A549 (cell line): ENCODE data around the gene TMEM45A.

Experiments
- CTCF ChIP-seq: fragments of >200 bp; sonication (Bioruptor Twin); formaldehyde crosslinking; IDR thresholded peaks from 3 replicates; pipeline ENCODE4 v1.5.1; 2016
- MAX ChIP-seq: IDR thresholded peaks from 2 replicates; pipeline ENCODE4 v1.6.1; 2012
- PHF8 ChIP-seq: fragments of 200-600 bp; sonication (generic); IDR thresholded peaks from 2 replicates; pipeline ENCODE4 v1.6.1; 2016; ENCODE audit warnings: low read depth, mild to moderate bottlenecking, antibody characterized with exemption, moderate library complexity, borderline replicate concordance
- POLR2A ChIP-seq: IDR thresholded peaks from 2 replicates; pipeline ENCODE4 v1.6.1; 2012; ENCODE audit warnings: mild to moderate bottlenecking, low read length
- RAD21 ChIP-seq, 2 experiments: fragments of >200 bp in 1 of 2; sonication (Bioruptor Twin) in 1 of 2; formaldehyde crosslinking in 1 of 2; IDR thresholded peaks in 1 of 2; conservative IDR thresholded peaks in 1 of 2; 2 replicates in 1 of 2; 3 replicates in 1 of 2; pipeline ENCODE4 v1.6.1; 2012 to 2018; ENCODE audit warnings: inconsistent platforms in 1 of 2
- RCOR1 ChIP-seq: fragments of 150-350 bp; IDR thresholded peaks from 2 replicates; pipeline ENCODE4 v1.6.1; 2014; ENCODE audit warnings: antibody characterized with exemption, low read length, low read depth
- RFX5 ChIP-seq: fragments of 450-650 bp; IDR thresholded peaks from 2 replicates; pipeline ENCODE4 v1.7.1; 2014; ENCODE audit warnings: antibody characterized with exemption, mild to moderate bottlenecking, moderate library complexity
- USF2 ChIP-seq: fragments of 450-650 bp; IDR thresholded peaks from 2 replicates; pipeline ENCODE4 v1.6.1; 2014; ENCODE audit warnings: antibody characterized with exemption
- ZC3H11A ChIP-seq: fragments of 450-650 bp; IDR thresholded peaks from 2 replicates; pipeline ENCODE4 v1.6.1; 2014; ENCODE audit warnings: antibody characterized with exemption, mild to moderate bottlenecking

- TF ChIP-seq RAD21 (conservative IDR thresholded peaks at IDR 0.05 in 1 of 2, IDR thresholded peaks at IDR 0.05 in 1 of 2) = no peak
- no peak for TF ChIP-seq USF2
- no peak for TF ChIP-seq POLR2A
- TF ChIP-seq CTCF = no peak
- TF ChIP-seq RCOR1 = no peak
- TF ChIP-seq RFX5 = no peak
- no peak for TF ChIP-seq PHF8
- TF ChIP-seq MAX = no peak
- no peak for TF ChIP-seq ZC3H11A
Measured at GRCh38 chr3:100532411-100532810, 40.0 kb downstream of the TMEM45A start.
